Esophagus squamous epithelium (tissue), 5 donors: ENCODE results near the gene SYT17. TPM values are rescaled to one million over a fixed set of nuclear protein-coding genes. Genes with fewer than 3 reads are reported as not detected.

ENCODE experiments used
- DNase-seq: peaks from one replicate; lab custom pipeline; 2025; lab: John Stamatoyannopoulos, UW
- H3K27ac ChIP-seq, 4 donors: fragments of 200-600 bp; sonication (generic); one replicate each; pipeline ENCODE4 v1.5.1; 2016 to 2019; ENCODE audit warnings: mild to moderate bottlenecking in 1 of 4
- H3K27me3 ChIP-seq, 4 donors: fragments of 200-600 bp; sonication (generic); 1 replicate in 3 of 4; 2 replicates in 1 of 4; pipeline versions ENCODE4 v1.5.1 to v1.6.0; 2017 to 2021; ENCODE audit warnings: antibody characterized with exemption in 1 of 4
- H3K36me3 ChIP-seq, 3 donors: fragments of 200-600 bp; sonication (generic); one replicate each; pipeline ENCODE4 v1.5.1; 2016 to 2019
- H3K4me1 ChIP-seq, 3 donors: fragments of 200-600 bp; sonication (generic); one replicate each; pipeline ENCODE4 v1.5.1; 2017 to 2019
- H3K4me3 ChIP-seq, 4 donors: fragments of 200-600 bp; sonication (generic); 1 replicate in 3 of 4; 2 replicates in 1 of 4; pipeline ENCODE4 v1.5.1; 2016 to 2019; ENCODE audit warnings: mild to moderate bottlenecking in 2 of 4, moderate library complexity in 1 of 4
- H3K9me3 ChIP-seq, 3 donors: fragments of 200-600 bp; sonication (generic); one replicate each; pipeline ENCODE4 v1.5.1; 2016 to 2019
- CTCF ChIP-seq, 6 experiments: fragments of 450-650 bp in 4 of 6; fragments of 200-600 bp in 2 of 6; sonication (generic) in 2 of 6; IDR thresholded peaks; one replicate each; pipeline ENCODE4 v1.5.1; 2016 to 2019; ENCODE audit warnings: antibody characterized with exemption in 6 of 6, mild to moderate bottlenecking in 4 of 6, moderate library complexity in 4 of 6
- POLR2A ChIP-seq, 4 donors: fragments of 450-650 bp; IDR thresholded peaks; one replicate each; pipeline ENCODE4 v1.6.1; 2017; ENCODE audit warnings: antibody characterized with exemption in 4 of 4, mild to moderate bottlenecking in 4 of 4, moderate library complexity in 3 of 4
- WGBS, 2 donors: methylation state at CpG; one replicate each; pipeline ENCODE4 v1.1.5; 2018; 5-methylcytosine and 5-hydroxymethylcytosine counted together
- intact Hi-C: fragments of 100-400 bp; cut with DNase I; formaldehyde crosslinking; loops from one replicate; pipeline ENCODE4 v1.15.0; 2022
- total RNA-seq, 4 donors: library from RNA; depleted of rRNA; stranded (reverse); fragments of >200 nt; gene quantifications; one replicate each; pipeline ENCODE4 v1.1.0, GENCODE V29; 2016
- donor health status: DM: yes; HTN: yes; CAD: no.

Gene SYT17
- total RNA-seq, 4 donors from 2014 or later: 0.88 to 7.6 (median 4.7) TPM

- Histone ChIP-seq H3K36me3 (no peaks in the 10 kb centered on the region), H3K4me1 (peaks cover 0 to 72% (median 15%) of the 10 kb centered on the region in 3 donors), H3K27ac (no peak overlapping the region), H3K27me3 (no peaks in the 10 kb centered on the region), H3K9me3 (peaks cover 0 to 5% (median 0%) of the 10 kb centered on the region in 3 donors), H3K4me3 (no peak overlapping the region)
- intact Hi-C loops: no loop called here
- TF ChIP-seq CTCF (IDR thresholded peaks at IDR 0.05) (no peak), POLR2A (IDR thresholded peaks at IDR 0.05) (no peak)
- no peak for DNase-seq
- WGBS, 2 donors: 68 to 100% methylated on average over 2 to 3 of the region's 3 CpGs
These were observed 23.0 kb upstream of the SYT17 start for GRCh38 chr16:19145010-19145409.

- peaks cover 0 to 51% (median 5%) of the 10 kb centered on the region in 3 donors for H3K4me1 ChIP-seq
- H3K36me3 ChIP-seq: no peaks in the 10 kb centered on the region
- WGBS, 2 donors: 24 to 40% methylated on average over 4 of the region's 4 CpGs
- peaks cover 0 to 5% (median 0%) of the 10 kb centered on the region in 3 donors for H3K9me3 ChIP-seq
- no peak for TF ChIP-seq CTCF (IDR thresholded peaks at IDR 0.05)
- no peak for TF ChIP-seq POLR2A (IDR thresholded peaks at IDR 0.05)
- no peaks in the 10 kb centered on the region for H3K27me3 ChIP-seq
- intact Hi-C loops: no loop called here
- no peak overlapping the region for H3K4me3 ChIP-seq
- H3K27ac ChIP-seq: no peak overlapping the region
- no peak for DNase-seq
These were observed 20.9 kb upstream of the SYT17 start for GRCh38 chr16:19147126-19147525.

- H3K27ac ChIP-seq: no peak overlapping the region
- no peaks in the 10 kb centered on the region for H3K27me3 ChIP-seq
- peaks cover 0 to 5% (median 0%) of the 10 kb centered on the region in 3 donors for H3K9me3 ChIP-seq
- no peak overlapping the region for H3K4me3 ChIP-seq
- no peaks in the 10 kb centered on the region for H3K36me3 ChIP-seq
- TF ChIP-seq POLR2A (IDR thresholded peaks at IDR 0.05) (no peak), CTCF (IDR thresholded peaks at IDR 0.05) (no peak)
- intact Hi-C loops: no loop called here
- H3K4me1 ChIP-seq: peaks cover 0 to 46% (median 2%) of the 10 kb centered on the region in 3 donors
- no peak for DNase-seq
- WGBS, 2 donors: 89 to 100% methylated on average over 4 of the region's 4 CpGs
These were observed 20.4 kb upstream of the SYT17 start for GRCh38 chr16:19147627-19148026.

GRCh38 chr16:19148189-19148588 lies 19.9 kb upstream of the SYT17 start:
- Histone ChIP-seq H3K4me3 (no peak overlapping the region), H3K4me1 (peaks cover 0 to 40% (median 0%) of the 10 kb centered on the region in 3 donors), H3K27me3 (no peaks in the 10 kb centered on the region), H3K9me3 (peaks cover 0 to 5% (median 0%) of the 10 kb centered on the region in 3 donors), H3K27ac (no peak overlapping the region), H3K36me3 (no peaks in the 10 kb centered on the region)
- no peak for DNase-seq
- 92 to 95% methylated on average over 5 of the region's 5 CpGs for WGBS, 2 donors
- TF ChIP-seq CTCF (IDR thresholded peaks at IDR 0.05): no peak
- TF ChIP-seq POLR2A (IDR thresholded peaks at IDR 0.05): no peak
- intact Hi-C loops: no loop called here

- 33 to 42% methylated on average over 2 of the region's 2 CpGs for WGBS, 2 donors
- Histone ChIP-seq H3K4me1 (peaks cover 0 to 11% (median 0%) of the 10 kb centered on the region in 3 donors), H3K36me3 (no peaks in the 10 kb centered on the region), H3K27ac (no peak overlapping the region), H3K4me3 (no peak overlapping the region), H3K9me3 (peaks cover 0 to 5% (median 5%) of the 10 kb centered on the region in 3 donors), H3K27me3 (no peaks in the 10 kb centered on the region)
- no peak for DNase-seq
- intact Hi-C loops: no loop called here
- no peak for TF ChIP-seq POLR2A (IDR thresholded peaks at IDR 0.05)
- TF ChIP-seq CTCF (IDR thresholded peaks at IDR 0.05): no peak
These were observed 16.7 kb upstream of the SYT17 start for GRCh38 chr16:19151310-19151709.
